Measurements from ENCODE around the gene MVB12A.

The MVB12A gene

DNA sequence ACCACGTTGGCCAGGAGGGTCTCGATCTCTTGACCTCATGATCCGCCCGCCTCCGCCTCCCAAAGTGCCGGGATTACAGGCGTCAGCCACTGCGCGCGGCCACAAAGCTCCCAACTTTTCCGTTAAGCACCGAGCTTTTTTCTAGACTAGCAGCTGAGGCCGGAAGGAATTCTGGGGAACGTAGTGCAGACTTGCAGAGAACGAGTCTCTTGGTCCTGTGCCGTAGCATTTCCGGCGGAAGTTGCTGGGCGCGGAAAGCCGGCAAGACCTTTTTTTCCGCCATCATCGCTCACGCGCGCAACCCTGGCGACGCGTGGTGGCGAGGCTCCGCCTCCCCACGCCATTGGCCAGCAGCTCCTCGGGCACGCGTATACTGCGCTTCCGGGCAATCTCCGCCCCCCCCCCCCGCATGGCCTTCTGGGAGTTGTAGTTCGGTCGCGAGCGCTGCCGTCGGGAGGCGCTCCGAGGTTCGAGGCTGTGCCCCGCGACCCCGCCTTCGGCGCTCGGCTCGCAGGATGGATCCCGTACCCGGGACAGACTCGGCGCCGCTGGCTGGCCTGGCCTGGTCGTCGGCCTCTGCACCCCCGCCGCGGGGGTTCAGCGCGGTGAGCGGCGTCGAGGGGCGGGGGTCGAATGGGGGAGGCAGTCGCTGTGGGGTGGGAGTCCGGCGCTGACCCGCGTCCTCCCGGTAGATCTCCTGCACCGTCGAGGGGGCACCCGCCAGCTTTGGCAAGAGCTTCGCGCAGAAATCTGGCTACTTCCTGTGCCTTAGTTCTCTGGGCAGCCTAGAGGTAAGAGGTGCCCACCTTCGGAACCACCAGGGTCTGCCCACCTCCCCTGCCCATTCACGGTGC is at the start of gene MVB12A:
MVB12A (plus strand) TSS at position 427 of the 854 bp plus-strand sequence; CDS start at position 516, 89 bp downstream.
- H3K9me3 Mint-ChIP-seq: no peaks in the 10 kb centered on the region
- H3K27ac Mint-ChIP-seq: peak within 1 kb of the TSS; percentile 99
- H3K36me3 Mint-ChIP-seq (ENCODE audit: low read depth): peaks cover 18% of the 10 kb centered on the region
- H3K27me3 Mint-ChIP-seq (ENCODE audit: low read depth, poor library complexity): peaks cover 4% of the 10 kb centered on the region
- peaks cover 69% of the 10 kb centered on the region for H3K4me1 Mint-ChIP-seq
- peak within 1 kb of the TSS; percentile 89 for H3K4me3 Mint-ChIP-seq
- TF ChIP-seq, protein P1, sequence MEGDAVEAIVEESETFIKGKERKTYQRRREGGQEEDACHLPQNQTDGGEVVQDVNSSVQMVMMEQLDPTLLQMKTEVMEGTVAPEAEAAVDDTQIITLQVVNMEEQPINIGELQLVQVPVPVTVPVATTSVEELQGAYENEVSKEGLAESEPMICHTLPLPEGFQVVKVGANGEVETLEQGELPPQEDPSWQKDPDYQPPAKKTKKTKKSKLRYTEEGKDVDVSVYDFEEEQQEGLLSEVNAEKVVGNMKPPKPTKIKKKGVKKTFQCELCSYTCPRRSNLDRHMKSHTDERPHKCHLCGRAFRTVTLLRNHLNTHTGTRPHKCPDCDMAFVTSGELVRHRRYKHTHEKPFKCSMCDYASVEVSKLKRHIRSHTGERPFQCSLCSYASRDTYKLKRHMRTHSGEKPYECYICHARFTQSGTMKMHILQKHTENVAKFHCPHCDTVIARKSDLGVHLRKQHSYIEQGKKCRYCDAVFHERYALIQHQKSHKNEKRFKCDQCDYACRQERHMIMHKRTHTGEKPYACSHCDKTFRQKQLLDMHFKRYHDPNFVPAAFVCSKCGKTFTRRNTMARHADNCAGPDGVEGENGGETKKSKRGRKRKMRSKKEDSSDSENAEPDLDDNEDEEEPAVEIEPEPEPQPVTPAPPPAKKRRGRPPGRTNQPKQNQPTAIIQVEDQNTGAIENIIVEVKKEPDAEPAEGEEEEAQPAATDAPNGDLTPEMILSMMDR (IDR thresholded peaks at IDR 0.05): no peak
- DNase-seq: peak; percentile 94

DNA sequence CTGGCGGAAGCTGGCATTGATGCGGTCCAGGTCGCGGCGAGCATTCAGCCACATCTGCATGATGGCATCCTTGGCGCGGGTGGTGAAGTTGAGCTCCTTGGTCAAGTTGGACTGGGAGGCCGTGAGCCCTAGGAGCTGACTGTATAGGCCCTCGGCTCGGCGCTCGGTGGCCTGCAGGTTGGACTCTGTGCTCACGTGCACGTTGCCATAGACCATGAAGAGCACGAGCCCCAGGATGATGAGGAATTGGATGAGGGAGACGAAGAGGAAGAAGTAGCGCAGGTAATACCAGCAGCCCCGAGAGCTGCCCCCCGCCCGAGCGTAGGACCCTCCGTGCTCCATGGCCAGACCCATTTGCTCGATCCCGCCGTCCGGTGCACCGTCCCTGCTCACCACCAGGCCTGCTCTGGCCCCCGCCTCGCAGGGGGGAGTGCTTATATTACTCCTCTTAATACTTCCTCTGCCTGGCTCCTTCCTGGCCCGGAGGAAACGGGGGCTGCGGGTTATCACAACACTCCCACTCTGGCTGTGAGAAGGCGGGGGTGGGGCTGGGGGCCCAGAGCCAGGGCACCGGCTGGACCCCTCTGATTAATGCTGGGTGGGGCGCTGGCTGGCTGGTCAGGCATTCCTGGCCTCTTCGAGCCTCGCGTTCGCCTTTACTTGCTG is 42.8 kb upstream of the MVB12A start, which contains the start of gene PLVAP:
PLVAP (minus strand) TSS at position 408 of the 666 bp plus-strand sequence; CDS start at position 354, 54 bp downstream.
- no peaks in the 10 kb centered on the region for H3K27me3 Mint-ChIP-seq (ENCODE audit: low read depth, poor library complexity)
- peak within 1 kb of the TSS; percentile 91 for H3K27ac Mint-ChIP-seq
- H3K36me3 Mint-ChIP-seq (ENCODE audit: low read depth): peaks cover 8% of the 10 kb centered on the region
- peaks cover 11% of the 10 kb centered on the region for H3K9me3 Mint-ChIP-seq
- peak; percentile 31 for DNase-seq
- TF ChIP-seq, protein P1 (IDR thresholded peaks at IDR 0.05): no peak
- peak within 1 kb of the TSS; percentile 35 for H3K4me3 Mint-ChIP-seq
- peaks cover 48% of the 10 kb centered on the region for H3K4me1 Mint-ChIP-seq

DNA sequence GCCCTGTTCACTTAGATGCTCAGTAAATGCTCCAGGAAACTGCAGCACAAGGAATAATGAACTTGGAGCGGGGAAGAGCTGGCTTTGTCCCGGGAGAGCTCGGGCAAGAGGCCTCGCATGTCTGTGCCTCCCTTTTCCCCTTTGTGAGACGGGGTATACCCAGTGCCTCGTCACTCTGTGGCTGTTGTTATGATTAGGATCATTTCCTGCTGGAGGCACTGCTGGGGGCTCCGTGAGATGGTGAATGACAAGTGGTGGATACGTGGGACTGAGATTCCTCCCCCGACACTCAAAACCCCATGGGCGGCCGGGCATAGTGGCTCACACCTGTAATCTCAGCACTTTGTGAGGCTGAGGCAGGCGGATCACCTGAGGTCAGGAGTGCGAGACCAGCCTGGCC is 41.6 kb upstream of the MVB12A start:
- peak overlapping the region; percentile 4 for H3K4me3 Mint-ChIP-seq
- TF ChIP-seq, protein P1 (IDR thresholded peaks at IDR 0.05): no peak
- H3K9me3 Mint-ChIP-seq: peaks cover 11% of the 10 kb centered on the region
- peaks cover 8% of the 10 kb centered on the region for H3K36me3 Mint-ChIP-seq (ENCODE audit: low read depth)
- H3K4me1 Mint-ChIP-seq: peaks cover 58% of the 10 kb centered on the region
- H3K27me3 Mint-ChIP-seq (ENCODE audit: low read depth, poor library complexity): peaks cover 3% of the 10 kb centered on the region
- H3K27ac Mint-ChIP-seq: peak overlapping the region; percentile 85
- no peak for DNase-seq

DNA sequence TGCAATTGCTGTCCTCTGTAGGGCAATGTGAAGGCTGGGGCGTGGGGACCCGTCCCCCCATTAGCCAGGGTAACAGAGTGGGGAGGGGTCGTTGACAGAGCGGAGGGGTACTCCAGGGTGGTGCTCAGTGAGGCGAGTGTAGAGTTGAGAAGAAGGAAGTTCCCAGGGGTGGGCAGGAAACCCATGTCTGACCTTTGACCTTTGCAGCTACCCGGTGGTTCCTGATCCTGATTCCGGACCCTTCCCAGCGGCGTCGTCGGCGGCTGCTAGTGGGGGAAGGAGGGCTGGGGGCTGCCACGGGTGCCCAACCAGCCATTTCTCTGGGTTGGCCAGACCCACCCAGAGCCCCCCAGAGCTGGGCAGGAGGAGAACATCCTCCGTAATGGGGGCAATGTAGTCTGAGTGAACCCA is 40.6 kb upstream of the MVB12A start:
- DNase-seq: peak; percentile 81
- TF ChIP-seq, protein P1 (IDR thresholded peaks at IDR 0.05): no peak
- peak overlapping the region; percentile 86 for H3K27ac Mint-ChIP-seq
- peaks cover 60% of the 10 kb centered on the region for H3K4me1 Mint-ChIP-seq
- peaks cover 11% of the 10 kb centered on the region for H3K9me3 Mint-ChIP-seq
- H3K4me3 Mint-ChIP-seq: peak overlapping the region; percentile 32
- peaks cover 8% of the 10 kb centered on the region for H3K36me3 Mint-ChIP-seq (ENCODE audit: low read depth)
- H3K27me3 Mint-ChIP-seq (ENCODE audit: low read depth, poor library complexity): peaks cover 3% of the 10 kb centered on the region

DNA sequence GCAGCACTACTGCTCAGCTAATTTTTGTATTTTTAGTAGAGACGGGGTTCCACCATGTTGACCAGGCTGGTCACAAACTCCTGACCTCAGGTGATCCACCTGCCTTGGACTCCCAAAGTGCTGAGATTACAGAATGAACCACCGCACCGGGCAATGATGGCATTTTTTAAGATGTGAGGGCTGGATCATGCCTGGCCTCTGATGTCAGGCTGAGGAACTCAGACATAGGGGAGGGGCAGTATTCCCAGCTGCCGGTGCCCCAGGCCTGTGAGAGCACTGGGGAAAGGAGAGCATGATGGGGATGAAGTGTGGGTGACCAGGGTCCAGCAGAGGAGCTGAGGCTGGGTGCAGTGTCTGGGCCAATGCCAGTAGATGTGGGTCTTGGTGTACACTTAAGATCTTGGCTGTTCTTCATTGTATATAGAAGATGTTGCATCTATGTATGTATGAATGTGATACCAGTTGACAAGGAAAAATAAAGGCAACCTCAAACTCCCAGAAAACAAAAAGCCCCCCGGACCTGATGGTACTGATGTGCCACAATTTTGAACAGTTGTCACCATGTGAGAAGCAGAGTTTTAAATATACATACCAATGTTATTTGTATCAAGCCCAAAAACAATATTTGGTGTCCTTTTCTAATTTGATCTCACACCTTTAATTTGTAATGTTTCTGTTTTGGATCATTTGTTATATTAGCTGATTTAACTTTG is 39.3 kb upstream of the MVB12A start:
- Mint-ChIP-seq H3K27me3 (ENCODE audit: low read depth, poor library complexity) (peaks cover 3% of the 10 kb centered on the region), H3K36me3 (ENCODE audit: low read depth) (peaks cover 8% of the 10 kb centered on the region), H3K9me3 (peaks cover 11% of the 10 kb centered on the region), H3K27ac (no peak overlapping the region), H3K4me3 (no peak overlapping the region), H3K4me1 (peaks cover 66% of the 10 kb centered on the region)
- TF ChIP-seq, protein P1 (IDR thresholded peaks at IDR 0.05): no peak
- DNase-seq: no peak

All from nephron progenitor cell (in vitro differentiated cells).